ENCODE measurements around the gene PAEP.

PAEP gene

GRCh38 chr9:135551031-135551430, 10.5 kb upstream of the PAEP start:
- no peak for DNase-seq (ENCODE audit: low read depth)

- no peak for DNase-seq (ENCODE audit: low read depth)
These were observed 10.1 kb upstream of the PAEP start for GRCh38 chr9:135551456-135551855.

- no peak for DNase-seq (ENCODE audit: low read depth)
These were observed 9.4 kb upstream of the PAEP start for GRCh38 chr9:135552021-135552697.

- no peak for DNase-seq (ENCODE audit: low read depth)
These were observed 8.8 kb upstream of the PAEP start for GRCh38 chr9:135552698-135553171.

GRCh38 chr9:135554718-135555117, 6.8 kb upstream of the PAEP start:
- DNase-seq (ENCODE audit: low read depth), result no peak

GRCh38 chr9:135555203-135555602, 6.4 kb upstream of the PAEP start:
- no peak for DNase-seq (ENCODE audit: low read depth)

GRCh38 chr9:135555910-135556309, 5.6 kb upstream of the PAEP start:
- DNase-seq (ENCODE audit: low read depth), result no peak

- no peak for DNase-seq (ENCODE audit: low read depth)
These were observed 1.9 kb upstream of the PAEP start for GRCh38 chr9:135559606-135560005.

- DNase-seq (ENCODE audit: low read depth), result no peak
These were observed 734 bp downstream of the PAEP start for GRCh38 chr9:135562235-135562745.

- DNase-seq (ENCODE audit: low read depth), result no peak
These were observed 1.5 kb downstream of the PAEP start for GRCh38 chr9:135563039-135563476.

- DNase-seq (ENCODE audit: low read depth), result no peak
These were observed 2.3 kb downstream of the PAEP start for GRCh38 chr9:135563858-135564257.

GRCh38 chr9:135565141-135565628, 3.6 kb downstream of the PAEP start:
- DNase-seq (ENCODE audit: low read depth), result no peak

GRCh38 chr9:135565636-135566035, 4.1 kb downstream of the PAEP start:
- DNase-seq (ENCODE audit: low read depth), result no peak

GRCh38 chr9:135566552-135566951, 5.0 kb downstream of the PAEP start:
- no peak for DNase-seq (ENCODE audit: low read depth)

GRCh38 chr9:135567311-135567710, 5.8 kb downstream of the PAEP start:
- no peak for DNase-seq (ENCODE audit: low read depth)

GRCh38 chr9:135568026-135568425, 6.5 kb downstream of the PAEP start:
- no peak for DNase-seq (ENCODE audit: low read depth)

GRCh38 chr9:135570456-135570855, 8.9 kb downstream of the PAEP start:
- DNase-seq (ENCODE audit: low read depth), result no peak

- DNase-seq (ENCODE audit: low read depth), result no peak
These were observed 10.7 kb downstream of the PAEP start for GRCh38 chr9:135572233-135572632.

GRCh38 chr9:135573124-135573523, 11.6 kb downstream of the PAEP start:
- DNase-seq (ENCODE audit: low read depth), result no peak

GRCh38 chr9:135574331-135574730, 12.8 kb downstream of the PAEP start:
- no peak for DNase-seq (ENCODE audit: low read depth)

GRCh38 chr9:135574943-135575342, 13.4 kb downstream of the PAEP start:
- no peak for DNase-seq (ENCODE audit: low read depth)

GRCh38 chr9:135575995-135576631, 14.6 kb downstream of the PAEP start:
- DNase-seq (ENCODE audit: low read depth), result no peak

GRCh38 chr9:135577256-135577655, 15.7 kb downstream of the PAEP start:
- no peak for DNase-seq (ENCODE audit: low read depth)
